Spleen (tissue), 11 donors: ENCODE results near the gene ZIC5. TPM values are rescaled to one million over a fixed set of nuclear protein-coding genes. Genes with fewer than 3 reads are reported as not detected.

Experiments used
- DNase-seq: peaks from one replicate; pipeline ENCODE4 v3.0.0-alpha.2; 2020
- H3K27ac ChIP-seq, 8 donors: fragments of 200-600 bp; sonication (generic) in 7 of 8; 1 replicate in 4 of 8; 2 replicates in 4 of 8; pipeline versions ENCODE4 v1.5.0 to v1.8.0; 2016 to 2021; ENCODE audit warnings: inconsistent platforms in 4 of 8, mild to moderate bottlenecking in 4 of 8, moderate library complexity in 1 of 8
- H3K27me3 ChIP-seq, 7 donors: fragments of 200-600 bp; sonication (generic) in 6 of 7; replicated peaks in 1 of 7; 1 replicate in 4 of 7; 2 replicates in 3 of 7; pipeline versions ENCODE4 v1.5.0 to v1.8.0; 2016 to 2021; ENCODE audit warnings: inconsistent platforms in 3 of 7, mild to moderate bottlenecking in 1 of 7
- H3K36me3 ChIP-seq, 6 donors: fragments of 200-600 bp; sonication (generic) in 5 of 6; 1 replicate in 4 of 6; 2 replicates in 2 of 6; pipeline versions ENCODE4 v1.5.0 to v1.8.0; 2016 to 2021; ENCODE audit warnings: inconsistent platforms in 2 of 6
- H3K4me1 ChIP-seq, 6 donors: fragments of 200-600 bp; sonication (generic) in 5 of 6; 1 replicate in 3 of 6; 2 replicates in 3 of 6; pipeline versions ENCODE4 v1.5.0 to v1.8.0; 2016 to 2021; ENCODE audit warnings: inconsistent platforms in 3 of 6
- H3K4me3 ChIP-seq, 8 donors: fragments of 200-600 bp; sonication (generic) in 7 of 8; 1 replicate in 4 of 8; 2 replicates in 4 of 8; pipeline versions ENCODE4 v1.5.0 to v1.8.0; 2016 to 2021; ENCODE audit warnings: inconsistent platforms in 4 of 8, mild to moderate bottlenecking in 4 of 8, moderate library complexity in 2 of 8
- H3K9me3 ChIP-seq, 8 donors: fragments of 200-600 bp; sonication (generic) in 7 of 8; 1 replicate in 4 of 8; 2 replicates in 4 of 8; pipeline versions ENCODE4 v1.5.0 to v1.8.0; 2016 to 2021; ENCODE audit warnings: inconsistent platforms in 4 of 8
- CTCF ChIP-seq, 11 experiments: fragments of 200-600 bp in 7 of 11; fragments of 450-650 bp in 4 of 11; sonication (generic) in 4 of 11; IDR thresholded peaks in 8 of 11; conservative IDR thresholded peaks in 3 of 11; 1 replicate in 7 of 11; 2 replicates in 4 of 11; pipeline versions ENCODE4 v1.4.0 to v1.8.0; 2016 to 2021; ENCODE audit warnings: antibody characterized with exemption in 11 of 11, inconsistent platforms in 4 of 11, mild to moderate bottlenecking in 1 of 11
- POLR2A ChIP-seq, 3 donors: fragments of 450-650 bp; IDR thresholded peaks; one replicate each; pipeline ENCODE4 v1.5.1; 2017; ENCODE audit warnings: antibody characterized with exemption in 3 of 3, mild to moderate bottlenecking in 1 of 3
- POLR2AphosphoS5 ChIP-seq, 3 donors: sonication (generic); formaldehyde crosslinking; IDR thresholded peaks; one replicate each; pipeline ENCODE4 v1.5.1; 2017; ENCODE audit warnings: antibody characterized with exemption in 3 of 3
- WGBS, 5 donors: extraction: QIAGEN DNeasy Blood & Tissue Kit in 3 of 5; methylation state at CpG; one replicate each; pipeline versions ENCODE4 v1.1.5 to v1.1.7; 2013 to 2018; 5-methylcytosine and 5-hydroxymethylcytosine counted together
- intact Hi-C: fragments of 100-400 bp; cut with DNase I; formaldehyde crosslinking; loops from one replicate; pipeline ENCODE4 v1.15.0; 2023; ENCODE audit warnings: low total_unique reads
- polyA plus RNA-seq, 3 donors: library from polyadenylated mRNA; stranded (reverse); fragments of 200-250 nt; gene quantifications; one replicate each; pipeline ENCODE4 v1.2.1, GENCODE V29; 2013
- total RNA-seq, 7 donors: library from RNA; depleted of rRNA in 3 of 7; stranded (reverse); fragments of >200 nt in 3 of 7; fragmentation: NEBNext Ultra II Directional in 4 of 7; extraction: Animal tissue kit (Norgen Biotek cat#: 25700) in 4 of 7; gene quantifications; one replicate each; pipeline versions ENCODE4 v1.1.0 to v1.2.1, GENCODE V29; 2016 to 2021
- donor health status: healthy with polysubstance abuse.
- donor health status: DM: no; HTN: no; CAD: no; lungs with moderate emphysema.
- donor health status: DM: no; HTN: no; CAD: no.
- donor health status: Bipolar disorder and iron deficiency.
- donor health status: healthy.
- donor health status: DM: no; HTN: no; CAD: no.
- donor health status: DM: yes; HTN: yes; CAD: no.

ZIC5 gene
- total and polyA plus RNA-seq, 10 donors, result not detected

GRCh38 chr13:99967498-99967868 is 4.1 kb downstream of the ZIC5 start:
- Histone ChIP-seq H3K36me3 (no peaks in the 10 kb centered on the region), H3K27ac (no peak overlapping the region), H3K4me1 (peaks cover 25 to 40% (median 36%) of the 10 kb centered on the region in 6 donors), H3K27me3 (peaks cover 29 to 100% (median 91%) of the 10 kb centered on the region in 7 donors), H3K4me3 (no peak overlapping the region), H3K9me3 (peaks cover 0 to 17% (median 0%) of the 10 kb centered on the region in 8 donors)
- no peak for TF ChIP-seq POLR2AphosphoS5 (IDR thresholded peaks at IDR 0.05)
- no peak for TF ChIP-seq POLR2A (IDR thresholded peaks at IDR 0.05)
- TF ChIP-seq CTCF (IDR thresholded peaks at IDR 0.05 in 8 of 11, conservative IDR thresholded peaks at IDR 0.05 in 3 of 11), result no peak
- no peak for DNase-seq
- WGBS, 5 donors, result 37 to 54% (median 44%) methylated on average over 9 of the region's 9 CpGs
- intact Hi-C loops, result no loop called here

DNA sequence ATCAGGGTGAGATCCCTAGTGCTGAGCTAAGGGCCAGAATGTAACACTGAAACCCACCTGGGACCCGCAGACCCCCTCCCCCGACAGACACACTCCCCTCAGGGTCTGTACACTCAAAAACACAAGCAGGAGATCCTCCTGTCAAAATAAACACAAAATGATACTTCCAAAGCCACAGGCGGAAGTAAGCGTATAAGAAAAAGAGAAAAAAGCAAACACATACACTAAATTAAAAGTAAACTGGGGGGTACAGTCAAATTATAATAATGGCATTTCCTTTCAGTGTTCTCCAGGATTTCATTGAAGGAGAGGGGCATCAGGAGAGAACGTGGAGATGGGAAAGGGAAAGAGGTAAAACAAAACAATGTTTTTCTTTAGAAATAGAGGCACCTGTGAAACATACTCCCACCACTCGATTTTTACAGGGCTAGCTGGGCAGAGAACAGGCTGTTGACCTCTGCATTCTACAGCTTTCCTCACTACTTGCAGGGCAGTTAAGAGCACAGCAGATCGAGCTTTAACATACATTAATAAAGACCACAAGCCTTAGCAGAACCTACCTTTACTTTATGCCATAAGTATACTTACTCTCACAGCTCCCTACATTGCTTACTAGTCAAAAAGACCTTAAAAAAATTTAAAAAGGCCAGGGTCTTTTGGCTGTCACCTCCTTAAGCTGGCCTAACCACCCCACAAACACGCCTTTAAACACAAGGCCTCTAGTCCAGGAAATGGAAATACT is 5.3 kb downstream of the ZIC5 start:
- TF ChIP-seq CTCF (IDR thresholded peaks at IDR 0.05 in 8 of 11, conservative IDR thresholded peaks at IDR 0.05 in 3 of 11), result no peak
- WGBS, 5 donors, result 62 to 74% (median 70%) methylated on average over 8 of the region's 8 CpGs
- no peak overlapping the region for H3K4me3 ChIP-seq

DNA sequence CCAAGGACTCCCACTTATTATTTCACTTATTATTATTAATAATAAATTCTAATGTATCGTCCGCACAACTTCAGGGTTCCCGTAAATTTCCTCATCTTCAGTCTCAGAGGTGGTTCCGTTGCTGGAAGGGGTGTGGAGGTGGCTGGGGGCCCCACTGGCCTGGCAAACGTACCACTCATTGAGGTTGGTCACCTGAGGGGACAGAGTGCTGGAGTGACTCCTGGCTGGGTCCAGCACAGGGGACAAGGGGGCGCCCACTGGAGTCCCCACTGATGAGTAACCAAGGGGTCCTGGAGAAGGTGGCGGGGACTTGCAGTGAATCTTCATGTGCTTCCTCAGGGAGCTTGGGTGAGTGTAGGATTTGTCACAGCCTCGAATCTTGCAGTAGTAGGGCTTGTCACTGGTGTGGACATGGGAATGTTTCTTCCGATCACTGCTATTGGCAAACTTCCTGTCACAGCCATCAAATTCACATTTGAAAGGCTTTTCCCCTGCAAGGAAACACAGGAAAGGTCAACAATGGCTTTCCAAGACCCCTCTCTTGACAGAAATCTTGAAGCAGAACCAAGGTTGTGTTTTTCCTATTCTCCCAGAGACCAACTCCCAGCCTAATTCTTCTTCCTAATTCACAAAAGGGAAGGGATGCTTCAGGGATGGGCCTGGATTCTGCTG is 6.1 kb downstream of the ZIC5 start:
- DNase-seq, result no peak
- peaks cover 0 to 7% (median 0%) of the 10 kb centered on the region in 8 donors for H3K9me3 ChIP-seq
- H3K4me1 ChIP-seq, result peaks cover 16 to 26% (median 24%) of the 10 kb centered on the region in 6 donors
- TF ChIP-seq POLR2AphosphoS5 (IDR thresholded peaks at IDR 0.05), result no peak
- no peak for TF ChIP-seq CTCF (IDR thresholded peaks at IDR 0.05 in 8 of 11, conservative IDR thresholded peaks at IDR 0.05 in 3 of 11)
- no peak for TF ChIP-seq POLR2A (IDR thresholded peaks at IDR 0.05)
- 73 to 79% (median 75%) methylated on average over 8 to 9 of the region's 9 CpGs for WGBS, 5 donors
- intact Hi-C loops, result no loop called here
- H3K4me3 ChIP-seq, result no peak overlapping the region
- peaks cover 16 to 100% (median 91%) of the 10 kb centered on the region in 7 donors for H3K27me3 ChIP-seq
- H3K36me3 ChIP-seq, result no peaks in the 10 kb centered on the region
- H3K27ac ChIP-seq, result no peak overlapping the region

More for the DNA sequence above, 5.3 kb downstream of the ZIC5 start:
- Histone ChIP-seq H3K27ac (no peak overlapping the region), H3K4me1 (peaks cover 18 to 33% (median 30%) of the 10 kb centered on the region in 6 donors), H3K36me3 (no peaks in the 10 kb centered on the region), H3K27me3 (peaks cover 18 to 100% (median 91%) of the 10 kb centered on the region in 7 donors), H3K9me3 (peaks cover 0 to 7% (median 0%) of the 10 kb centered on the region in 8 donors)
- no peak for DNase-seq
- intact Hi-C loops, result no loop called here

DNA sequence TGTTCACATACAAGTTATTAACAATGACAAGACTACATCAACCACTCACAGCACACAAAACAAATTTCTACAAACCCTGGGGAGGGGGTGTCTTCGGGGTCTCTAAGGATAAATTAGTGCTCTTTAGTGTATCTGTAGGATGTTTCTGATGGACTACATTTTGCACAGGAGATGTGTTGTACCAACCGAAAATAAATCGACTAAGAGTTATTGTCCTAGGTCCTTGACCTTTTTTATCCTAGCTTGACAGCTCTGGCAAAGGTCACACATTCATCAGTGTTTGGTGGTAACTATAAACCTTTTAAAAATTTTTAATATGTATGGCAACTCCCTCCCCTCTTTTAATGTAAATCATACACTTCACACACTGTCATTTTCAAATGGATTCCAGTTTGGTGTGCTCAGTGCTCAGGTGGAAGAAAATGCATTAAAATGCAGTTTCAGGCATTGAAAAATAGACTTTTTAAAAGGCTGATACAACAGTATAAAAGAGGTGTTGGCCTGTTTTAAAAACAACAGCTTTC is 7.7 kb downstream of the ZIC5 start:
- intact Hi-C loops, result no loop called here
- peaks cover 18 to 100% (median 91%) of the 10 kb centered on the region in 7 donors for H3K27me3 ChIP-seq

More for the DNA sequence above, 7.7 kb downstream of the ZIC5 start:
- H3K4me1 ChIP-seq, result peaks cover 7 to 27% (median 25%) of the 10 kb centered on the region in 6 donors
- WGBS, 5 donors, result 51 to 70% (median 59%) methylated on average over 3 of the region's 3 CpGs
- H3K4me3 ChIP-seq, result no peak overlapping the region
- no peak overlapping the region for H3K27ac ChIP-seq
- DNase-seq, result no peak
- no peak for TF ChIP-seq CTCF (IDR thresholded peaks at IDR 0.05 in 8 of 11, conservative IDR thresholded peaks at IDR 0.05 in 3 of 11)
- TF ChIP-seq POLR2A (IDR thresholded peaks at IDR 0.05), result no peak
- no peak for TF ChIP-seq POLR2AphosphoS5 (IDR thresholded peaks at IDR 0.05)
- H3K9me3 ChIP-seq, result peaks cover 0 to 6% (median 0%) of the 10 kb centered on the region in 8 donors
- no peaks in the 10 kb centered on the region for H3K36me3 ChIP-seq
